ENCODE measurements around the gene VEGFC.

GRCh38 chr4:176709417-176709816, 83.3 kb downstream of the VEGFC start:
- TF ChIP-seq CTCF (IDR thresholded peaks at IDR 0.05) (no peak), POLR2A (IDR thresholded peaks at IDR 0.05) (no peak)

Data from Peyer's patch (tissue), 4 donors.